HepG2 (cell line): ENCODE measurements around the gene SRRM2. TPM values are rescaled to one million over a fixed set of nuclear protein-coding genes. Genes with fewer than 3 reads are reported as not detected.

Experiments
- ATAC-seq: fragments of 200-7000 bp; cut with Tn5 transposase; 3 replicates; pipeline ENCODE4 v1.9.1; 2020; ENCODE audit warnings: mild to moderate bottlenecking, moderate library complexity
- BruUV-seq: library from RNA; stranded (reverse); fragments of 400-500 nt; replicated peaks from 2 replicates; lab custom pipeline; 2021; lab: Mats Ljungman, UMichigan
- CTCF ChIA-PET: fragments of 300-600 bp; formaldehyde crosslinking; extraction: SDS; loops from one replicate; lab custom pipeline; 2021; ENCODE audit warnings: low total read pairs, inconsistent platforms, low intra/inter-chr PET ratio; lab: Yijun Ruan, JAX
- POLR2A ChIA-PET: fragments of 350-600 bp; sonication (Branson Sonifier 250); formaldehyde crosslinking; loops from one replicate; lab custom pipeline; 2020; ENCODE audit warnings: antibody characterized with exemption, inconsistent platforms; lab: Yijun Ruan, JAX
- DNase-seq: peaks from one replicate; pipeline ENCODE4 v3.0.0-alpha.2; 2015; ENCODE audit warnings: low spot score
- FAIRE-seq: peaks from 3 replicates; lab custom pipeline; 2011; peaks lifted over from hg19 to GRCh38; lab: Jason Lieb, UNC
- H2AFZ ChIP-seq: one replicate; pipeline ENCODE4 v1.6.1; 2011; ENCODE audit warnings: low read length, inconsistent platforms
- H3K27ac ChIP-seq: fragments of 300-600 bp; 3 replicates; pipeline ENCODE4 v1.8.0; 2011; ENCODE audit warnings: mixed run types, mild to moderate bottlenecking, mixed read lengths, low read length, inconsistent platforms; ENCODE audit not compliant: insufficient read depth; ENCODE audit errors: extremely low read length
- H3K27me3 ChIP-seq, 2 experiments: fragments of 200-600 bp in 1 of 2; 2 replicates in 1 of 2; 3 replicates in 1 of 2; pipeline versions ENCODE4 v1.6.0 to v1.8.0; 2011; ENCODE audit warnings: low read length in 2 of 2, mild to moderate bottlenecking in 2 of 2, moderate library complexity in 2 of 2, inconsistent platforms in 1 of 2; ENCODE audit not compliant: insufficient read depth in 2 of 2, control insufficient read depth in 1 of 2
- H3K36me3 ChIP-seq, 2 experiments: fragments of 200-600 bp in 1 of 2; replicated peaks in 1 of 2; 2 replicates in 1 of 2; 3 replicates in 1 of 2; pipeline versions ENCODE4 v1.5.1 to v1.8.0; 2011; ENCODE audit warnings: low read length in 2 of 2, inconsistent platforms in 1 of 2; ENCODE audit not compliant: insufficient read depth in 2 of 2, control insufficient read depth in 1 of 2
- H3K4me1 ChIP-seq: 2 replicates; pipeline ENCODE4 v1.5.1; 2012; ENCODE audit warnings: low read length, inconsistent platforms; ENCODE audit not compliant: insufficient read depth
- H3K4me2 ChIP-seq: 2 replicates; pipeline ENCODE4 v1.6.0; 2011; ENCODE audit warnings: low read depth, low read length, inconsistent platforms
- H3K4me3 ChIP-seq, 3 experiments: fragments of 200-600 bp in 1 of 3; sonication (generic), shearing (Covaris generic) in 1 of 3; replicated peaks in 1 of 3; 2 replicates each; pipeline ENCODE4 v1.5.1; 2011 to 2016; ENCODE audit warnings: low read length in 3 of 3, inconsistent platforms in 2 of 3, low read depth in 2 of 3, mild to moderate bottlenecking in 2 of 3, control low read depth in 1 of 3, mixed read lengths in 1 of 3; ENCODE audit not compliant: insufficient read depth in 1 of 3
- H3K79me2 ChIP-seq: one replicate; pipeline ENCODE4 v1.6.1; 2011; ENCODE audit warnings: low read length, inconsistent platforms; ENCODE audit not compliant: insufficient read depth
- H3K9ac ChIP-seq: 2 replicates; pipeline ENCODE4 v1.6.0; 2011; ENCODE audit warnings: mild to moderate bottlenecking, low read depth, low read length, inconsistent platforms; ENCODE audit not compliant: insufficient read depth
- H3K9me3 ChIP-seq: 2 replicates; pipeline ENCODE4 v1.5.1; 2012; ENCODE audit warnings: mild to moderate bottlenecking, low read length
- H4K20me1 ChIP-seq: 2 replicates; pipeline ENCODE4 v1.6.0; 2011; ENCODE audit warnings: inconsistent platforms, mild to moderate bottlenecking, low read length, moderate library complexity; ENCODE audit not compliant: insufficient read depth
- CC2D1A ChIP-seq: sonication (generic); formaldehyde crosslinking; IDR thresholded peaks from 2 replicates; pipeline ENCODE4 v1.8.1; 2023; ENCODE audit warnings: mild to moderate bottlenecking, missing genetic modification reagents
- RARG ChIP-seq: sonication (generic); formaldehyde crosslinking; IDR thresholded peaks from 2 replicates; pipeline ENCODE4 v1.4.0; 2020; ENCODE audit warnings: low read depth, mild to moderate bottlenecking, missing genetic modification reagents
- REXO4 ChIP-seq: sonication (generic); formaldehyde crosslinking; IDR thresholded peaks from 2 replicates; pipeline ENCODE4 v1.8.0; 2022; ENCODE audit warnings: missing genetic modification reagents, mild to moderate bottlenecking, borderline replicate concordance
- RORA ChIP-seq: sonication (generic); formaldehyde crosslinking; IDR thresholded peaks from 2 replicates; pipeline ENCODE4 v1.5.0; 2020; ENCODE audit warnings: mild to moderate bottlenecking, missing genetic modification reagents, moderate library complexity
- WIZ ChIP-seq: sonication (generic); formaldehyde crosslinking; IDR thresholded peaks from 2 replicates; pipeline ENCODE4 v1.5.1; 2020; ENCODE audit warnings: mild to moderate bottlenecking, missing genetic modification reagents
- ZNF10 ChIP-seq: sonication (generic); formaldehyde crosslinking; IDR thresholded peaks from 2 replicates; pipeline ENCODE4 v1.4.0; 2020; ENCODE audit warnings: mild to moderate bottlenecking, low read depth, missing genetic modification reagents, borderline replicate concordance
- ZSCAN20 ChIP-seq: sonication (generic); formaldehyde crosslinking; IDR thresholded peaks from 2 replicates; pipeline ENCODE4 v1.4.0; 2020; ENCODE audit warnings: missing genetic modification reagents, mild to moderate bottlenecking, borderline replicate concordance
- WGBS: methylation state at CpG from one replicate; pipeline ENCODE4 v1.1.6; 2017; ENCODE audit warnings: low lambda C conversion rate; 5-methylcytosine and 5-hydroxymethylcytosine counted together
- in situ Hi-C: cut with HindIII; loops from 2 replicates; pipeline ENCODE4 v1.10.0; 2017; ENCODE audit warnings: low pct_unique_long_range_greater_than_20kb; ENCODE audit not compliant: extremely low pct_ligation_motif_present
- intact Hi-C: fragments of 100-400 bp; cut with micrococcal nuclease; formaldehyde crosslinking; loops from one replicate; pipeline ENCODE4 v1.10.0; 2022; ENCODE audit not compliant: unreplicated experiment
- polyA plus RNA-seq, 8 experiments: library from polyadenylated mRNA; depleted of rRNA in 3 of 8; stranded (reverse) in 7 of 8; unstranded in 1 of 8; fragments of >200 nt; fragmentation: Illumina TruSeq in 4 of 8; extraction: Trizol in 4 of 8; gene quantifications; 2 replicates each; pipeline versions ENCODE4 v1.2.1 to v1.2.3, GENCODE V29; 2011 to 2016; ENCODE audit warnings: low read depth in 4 of 8, missing spikeins in 1 of 8, mixed read lengths in 1 of 8; ENCODE audit not compliant: insufficient read depth in 1 of 8
- total RNA-seq, 5 experiments: library from RNA; depleted of rRNA; stranded (reverse); fragments of >200 nt; fragmentation: Illumina TruSeq; extraction: Trizol; gene quantifications; 2 replicates each; pipeline ENCODE4 v1.2.3, GENCODE V29; 2016; ENCODE audit warnings: low read depth in 1 of 5
- TF ChIP-seq, protein P1 (sequence below): IDR thresholded peaks from 2 replicates; pipeline ENCODE4 v1.4.0; 2020; ENCODE audit warnings: mild to moderate bottlenecking, missing genetic modification reagents
- TF ChIP-seq, protein P2 (sequence below): sonication (generic); formaldehyde crosslinking; IDR thresholded peaks from 2 replicates; pipeline ENCODE4 v1.4.0; 2020; ENCODE audit warnings: mild to moderate bottlenecking, missing genetic modification reagents

The SRRM2 gene
- total and polyA plus RNA-seq, 2 of the 13 experiments (the other 11 are each of a cell fraction or from before 2014, with no cell fraction given): 50.4 to 112 TPM

DNA sequence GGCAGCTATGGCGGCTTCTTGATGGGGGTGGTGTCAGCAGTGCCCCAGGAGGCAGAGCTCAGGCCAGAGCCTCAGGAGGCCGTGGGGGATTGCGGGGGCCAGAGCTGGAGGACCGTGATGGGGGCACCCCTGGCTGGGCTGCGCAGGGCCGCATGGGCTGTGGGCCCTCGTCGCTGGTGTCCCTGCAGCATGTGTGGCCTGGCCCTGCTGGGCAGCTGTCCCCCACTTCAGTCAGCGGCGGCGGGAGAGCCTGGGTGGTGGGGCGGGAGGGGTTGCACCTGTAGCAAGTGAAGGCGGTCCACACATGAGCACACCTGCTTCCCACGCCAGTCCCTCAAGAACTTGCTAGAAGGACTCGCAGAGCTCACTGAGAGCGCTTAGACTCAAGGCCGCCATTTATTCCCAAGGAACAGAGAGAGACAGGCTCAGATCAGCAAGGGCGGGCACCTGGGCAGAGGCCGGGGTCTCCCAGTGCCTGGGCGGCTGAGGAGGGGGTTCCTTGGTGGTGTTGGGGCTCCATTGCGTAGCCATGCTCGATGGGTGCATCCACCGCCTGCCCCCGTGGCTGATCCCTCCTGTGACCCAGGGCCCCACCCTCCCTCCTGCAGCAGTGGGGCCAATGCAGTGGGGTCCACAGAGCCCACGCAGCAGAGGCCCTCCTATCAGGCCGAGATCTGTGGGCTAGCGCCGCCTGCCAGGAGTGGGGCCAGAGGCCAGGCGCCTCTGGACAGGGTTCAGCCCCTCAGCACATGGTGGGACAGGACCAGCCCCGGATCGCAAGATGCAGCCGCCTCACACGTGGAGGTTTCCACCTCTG lies 48.1 kb upstream of the SRRM2 start:
- FAIRE-seq (no peak), DNase-seq (no peak), ATAC-seq (no peak)
- CTCF ChIA-PET: no interaction called here
- Histone ChIP-seq H3K4me3 (no peak overlapping the region), H2AFZ (no peak overlapping the region), H3K36me3 (peaks cover 38 to 47% of the 10 kb centered on the region in 2 experiments; a peak in 4 of 5 replicates), H4K20me1 (no peaks in the 10 kb centered on the region), H3K4me1 (no peaks in the 10 kb centered on the region), H3K79me2 (no peaks in the 10 kb centered on the region), H3K9me3 (no peaks in the 10 kb centered on the region), H3K27ac (no peak overlapping the region), H3K27me3 (no peaks in the 10 kb centered on the region), H3K9ac (no peak overlapping the region), H3K4me2 (no peak overlapping the region)
- in situ Hi-C loops (no loop called here), intact Hi-C loops (no loop called here)
- BruUV-seq: no TSS peak
- WGBS: 93% methylated on average over 8 of the region's 33 CpGs
- TF ChIP-seq RORA (no peak), ZSCAN20 (CRISPR knock-in tag) (no peak), RARG (CRISPR knock-in tag) (no peak), WIZ (no peak), CC2D1A (CRISPR knock-in tag) (no peak), REXO4 (CRISPR knock-in tag) (no peak), ZNF10 (no peak)
- TF ChIP-seq, protein P1, sequence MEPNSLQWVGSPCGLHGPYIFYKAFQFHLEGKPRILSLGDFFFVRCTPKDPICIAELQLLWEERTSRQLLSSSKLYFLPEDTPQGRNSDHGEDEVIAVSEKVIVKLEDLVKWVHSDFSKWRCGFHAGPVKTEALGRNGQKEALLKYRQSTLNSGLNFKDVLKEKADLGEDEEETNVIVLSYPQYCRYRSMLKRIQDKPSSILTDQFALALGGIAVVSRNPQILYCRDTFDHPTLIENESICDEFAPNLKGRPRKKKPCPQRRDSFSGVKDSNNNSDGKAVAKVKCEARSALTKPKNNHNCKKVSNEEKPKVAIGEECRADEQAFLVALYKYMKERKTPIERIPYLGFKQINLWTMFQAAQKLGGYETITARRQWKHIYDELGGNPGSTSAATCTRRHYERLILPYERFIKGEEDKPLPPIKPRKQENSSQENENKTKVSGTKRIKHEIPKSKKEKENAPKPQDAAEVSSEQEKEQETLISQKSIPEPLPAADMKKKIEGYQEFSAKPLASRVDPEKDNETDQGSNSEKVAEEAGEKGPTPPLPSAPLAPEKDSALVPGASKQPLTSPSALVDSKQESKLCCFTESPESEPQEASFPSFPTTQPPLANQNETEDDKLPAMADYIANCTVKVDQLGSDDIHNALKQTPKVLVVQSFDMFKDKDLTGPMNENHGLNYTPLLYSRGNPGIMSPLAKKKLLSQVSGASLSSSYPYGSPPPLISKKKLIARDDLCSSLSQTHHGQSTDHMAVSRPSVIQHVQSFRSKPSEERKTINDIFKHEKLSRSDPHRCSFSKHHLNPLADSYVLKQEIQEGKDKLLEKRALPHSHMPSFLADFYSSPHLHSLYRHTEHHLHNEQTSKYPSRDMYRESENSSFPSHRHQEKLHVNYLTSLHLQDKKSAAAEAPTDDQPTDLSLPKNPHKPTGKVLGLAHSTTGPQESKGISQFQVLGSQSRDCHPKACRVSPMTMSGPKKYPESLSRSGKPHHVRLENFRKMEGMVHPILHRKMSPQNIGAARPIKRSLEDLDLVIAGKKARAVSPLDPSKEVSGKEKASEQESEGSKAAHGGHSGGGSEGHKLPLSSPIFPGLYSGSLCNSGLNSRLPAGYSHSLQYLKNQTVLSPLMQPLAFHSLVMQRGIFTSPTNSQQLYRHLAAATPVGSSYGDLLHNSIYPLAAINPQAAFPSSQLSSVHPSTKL (CRISPR knock-in tag): no peak
- TF ChIP-seq, protein P2, sequence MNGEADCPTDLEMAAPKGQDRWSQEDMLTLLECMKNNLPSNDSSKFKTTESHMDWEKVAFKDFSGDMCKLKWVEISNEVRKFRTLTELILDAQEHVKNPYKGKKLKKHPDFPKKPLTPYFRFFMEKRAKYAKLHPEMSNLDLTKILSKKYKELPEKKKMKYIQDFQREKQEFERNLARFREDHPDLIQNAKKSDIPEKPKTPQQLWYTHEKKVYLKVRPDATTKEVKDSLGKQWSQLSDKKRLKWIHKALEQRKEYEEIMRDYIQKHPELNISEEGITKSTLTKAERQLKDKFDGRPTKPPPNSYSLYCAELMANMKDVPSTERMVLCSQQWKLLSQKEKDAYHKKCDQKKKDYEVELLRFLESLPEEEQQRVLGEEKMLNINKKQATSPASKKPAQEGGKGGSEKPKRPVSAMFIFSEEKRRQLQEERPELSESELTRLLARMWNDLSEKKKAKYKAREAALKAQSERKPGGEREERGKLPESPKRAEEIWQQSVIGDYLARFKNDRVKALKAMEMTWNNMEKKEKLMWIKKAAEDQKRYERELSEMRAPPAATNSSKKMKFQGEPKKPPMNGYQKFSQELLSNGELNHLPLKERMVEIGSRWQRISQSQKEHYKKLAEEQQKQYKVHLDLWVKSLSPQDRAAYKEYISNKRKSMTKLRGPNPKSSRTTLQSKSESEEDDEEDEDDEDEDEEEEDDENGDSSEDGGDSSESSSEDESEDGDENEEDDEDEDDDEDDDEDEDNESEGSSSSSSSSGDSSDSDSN (CRISPR knock-in tag): no peak
- POLR2A ChIA-PET: no interaction called here
